ENCODE measurements around the gene AMN1.

Gene AMN1

GRCh38 chr12:31629756-31630732 lies 98.8 kb downstream of the AMN1 start:
- H3K4me1 ChIP-seq (ENCODE audit: insufficient read depth, low read length, poor library complexity, severe bottlenecking), result no peaks in the 10 kb centered on the region
- no peak overlapping the region for H3K4me2 ChIP-seq (ENCODE audit: low read depth, low read length, poor library complexity, severe bottlenecking)
- no peaks in the 10 kb centered on the region for H3K27me3 ChIP-seq (ENCODE audit: insufficient read depth, low read length, poor library complexity, severe bottlenecking)
- no peaks in the 10 kb centered on the region for H3K79me2 ChIP-seq (ENCODE audit: insufficient read depth, low read length)
- no peaks in the 10 kb centered on the region for H3F3A ChIP-seq (ENCODE audit: low read depth)
- no peak overlapping the region for H3K4me3 ChIP-seq (ENCODE audit: low read length, poor library complexity, severe bottlenecking)
- H3K36me3 ChIP-seq (ENCODE audit: insufficient read depth, low read length), result no peaks in the 10 kb centered on the region
- H3K9me3 ChIP-seq (ENCODE audit: insufficient read depth, low read depth, low read length), result no peaks in the 10 kb centered on the region
- H3K9ac ChIP-seq (ENCODE audit: low read depth, low read length, poor library complexity, severe bottlenecking), result no peak overlapping the region
- TF ChIP-seq CTCF (conservative IDR thresholded peaks at IDR 0.05; ENCODE audit: low read length) (no peak), EZH2phosphoT487 (IDR thresholded peaks at IDR 0.05; ENCODE audit: borderline replicate concordance) (no peak)
- H3K9me2 ChIP-seq (replicated peaks; ENCODE audit: low read depth, low read length), result no peaks in the 10 kb centered on the region
- no peak overlapping the region for H2AFZ ChIP-seq (ENCODE audit: low read length)
- no peaks in the 10 kb centered on the region for H4K20me1 ChIP-seq (ENCODE audit: insufficient read depth, low read length, poor library complexity, severe bottlenecking)

- Histone ChIP-seq H3K79me2 (ENCODE audit: insufficient read depth, low read length) (no peaks in the 10 kb centered on the region), H3K9me2 (replicated peaks; ENCODE audit: low read depth, low read length) (no peaks in the 10 kb centered on the region), H3K4me1 (ENCODE audit: insufficient read depth, low read length, poor library complexity, severe bottlenecking) (no peaks in the 10 kb centered on the region), H3K9me3 (ENCODE audit: insufficient read depth, low read depth, low read length) (no peaks in the 10 kb centered on the region), H4K20me1 (ENCODE audit: insufficient read depth, low read length, poor library complexity, severe bottlenecking) (no peaks in the 10 kb centered on the region), H3K36me3 (ENCODE audit: insufficient read depth, low read length) (no peaks in the 10 kb centered on the region), H3K4me2 (ENCODE audit: low read depth, low read length, poor library complexity, severe bottlenecking) (no peak overlapping the region), H3F3A (ENCODE audit: low read depth) (no peaks in the 10 kb centered on the region), H3K27me3 (ENCODE audit: insufficient read depth, low read length, poor library complexity, severe bottlenecking) (no peaks in the 10 kb centered on the region), H3K4me3 (ENCODE audit: low read length, poor library complexity, severe bottlenecking) (no peak overlapping the region), H3K9ac (ENCODE audit: low read depth, low read length, poor library complexity, severe bottlenecking) (no peak overlapping the region), H2AFZ (ENCODE audit: low read length) (no peak overlapping the region)
- TF ChIP-seq CTCF (conservative IDR thresholded peaks at IDR 0.05; ENCODE audit: low read length), result no peak
- TF ChIP-seq EZH2phosphoT487 (IDR thresholded peaks at IDR 0.05; ENCODE audit: borderline replicate concordance), result no peak
These were observed 101.3 kb downstream of the AMN1 start for GRCh38 chr12:31627456-31628054.

DNA sequence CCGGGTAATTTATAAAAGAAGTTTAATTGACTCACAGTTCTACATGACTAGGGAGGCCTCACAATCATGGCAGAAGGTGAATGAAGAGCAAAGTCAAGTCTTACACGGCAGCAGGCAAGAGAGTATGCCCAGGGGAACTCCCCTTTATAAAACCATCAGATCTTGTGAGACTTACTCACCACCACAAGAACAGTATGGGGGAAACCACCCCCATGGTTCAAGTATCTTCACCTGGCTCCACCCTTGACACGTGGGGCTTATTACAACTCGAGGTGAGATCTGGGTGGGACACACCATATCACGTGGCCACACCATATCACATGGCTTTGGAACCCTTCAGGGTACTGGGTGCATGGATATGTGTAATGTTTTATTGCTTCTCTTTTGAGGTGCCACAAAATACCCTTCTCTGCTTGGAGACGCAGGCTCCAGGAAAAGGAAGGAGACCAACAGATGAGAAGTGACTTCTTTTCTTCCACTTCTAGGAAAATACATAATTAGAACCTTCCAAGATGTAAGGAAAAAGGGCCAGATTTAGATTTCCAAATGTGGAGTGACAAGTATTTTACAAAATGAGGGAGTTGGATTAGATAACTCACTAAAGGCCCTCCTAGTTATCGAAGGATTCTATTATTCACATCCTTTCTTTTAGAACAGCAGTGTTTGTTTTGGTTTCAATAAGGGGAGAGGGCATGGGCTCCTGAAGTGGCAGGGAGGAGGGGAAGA lies 102.4 kb downstream of the AMN1 start:
- Histone ChIP-seq H3F3A (ENCODE audit: low read depth) (no peaks in the 10 kb centered on the region), H3K4me3 (ENCODE audit: low read length, poor library complexity, severe bottlenecking) (no peak overlapping the region), H3K4me2 (ENCODE audit: low read depth, low read length, poor library complexity, severe bottlenecking) (no peak overlapping the region), H3K4me1 (ENCODE audit: insufficient read depth, low read length, poor library complexity, severe bottlenecking) (no peaks in the 10 kb centered on the region), H3K36me3 (ENCODE audit: insufficient read depth, low read length) (no peaks in the 10 kb centered on the region), H4K20me1 (ENCODE audit: insufficient read depth, low read length, poor library complexity, severe bottlenecking) (no peaks in the 10 kb centered on the region), H2AFZ (ENCODE audit: low read length) (no peak overlapping the region), H3K9me2 (replicated peaks; ENCODE audit: low read depth, low read length) (no peaks in the 10 kb centered on the region), H3K9me3 (ENCODE audit: insufficient read depth, low read depth, low read length) (no peaks in the 10 kb centered on the region), H3K27me3 (ENCODE audit: insufficient read depth, low read length, poor library complexity, severe bottlenecking) (no peaks in the 10 kb centered on the region), H3K9ac (ENCODE audit: low read depth, low read length, poor library complexity, severe bottlenecking) (no peak overlapping the region), H3K79me2 (ENCODE audit: insufficient read depth, low read length) (no peaks in the 10 kb centered on the region)
- no peak for TF ChIP-seq CTCF (conservative IDR thresholded peaks at IDR 0.05; ENCODE audit: low read length)
- TF ChIP-seq EZH2phosphoT487 (IDR thresholded peaks at IDR 0.05; ENCODE audit: borderline replicate concordance), result no peak

All from Loucy (cell line).